DMS 273 treated with DMSO at 0.1 percent for 48 hours (cell line): ENCODE measurements around the gene EIF1B.
A peak's percentile ranks its signal among the peaks of the same experiment; 100 is the strongest.
"Not testable (repeated sequence)": the region's sequence is repeated elsewhere in the genome, so short reads cannot be mapped to it uniquely, and the experiment has no call there.

Experiments
- DNase-seq: peaks from one replicate; lab custom pipeline; 2025; lab: John Stamatoyannopoulos, UW

The EIF1B gene

GRCh38 chr3:40309418-40309924 is at the start of gene EIF1B:
EIF1B (plus strand) TSS chr3:40309707; CDS start chr3:40309942, 235 bp downstream.
- peak; percentile 79 for DNase-seq

- DNase-seq, result no peak
Measured at GRCh38 chr3:40262331-40262730, 47.2 kb upstream of the EIF1B start.

DNA sequence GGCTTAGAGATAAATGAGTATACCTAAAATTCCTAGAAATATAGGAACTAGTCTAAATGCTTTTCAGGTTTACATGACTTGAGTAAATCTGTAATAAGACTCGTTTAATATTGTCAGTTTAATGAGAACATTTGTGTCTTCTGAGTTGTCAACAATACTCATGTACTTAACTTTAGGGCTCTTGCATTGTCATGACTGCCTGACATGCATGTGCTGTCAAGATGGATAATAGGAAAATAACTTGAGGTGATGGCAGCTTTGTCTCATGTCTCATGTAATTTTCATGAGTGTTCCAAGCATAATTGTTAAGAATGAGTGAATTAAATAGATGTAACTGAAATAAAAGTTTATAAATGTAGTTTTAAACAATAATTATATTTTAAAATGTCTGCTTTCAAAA is 45.1 kb upstream of the EIF1B start:
- DNase-seq, result no peak

DNA sequence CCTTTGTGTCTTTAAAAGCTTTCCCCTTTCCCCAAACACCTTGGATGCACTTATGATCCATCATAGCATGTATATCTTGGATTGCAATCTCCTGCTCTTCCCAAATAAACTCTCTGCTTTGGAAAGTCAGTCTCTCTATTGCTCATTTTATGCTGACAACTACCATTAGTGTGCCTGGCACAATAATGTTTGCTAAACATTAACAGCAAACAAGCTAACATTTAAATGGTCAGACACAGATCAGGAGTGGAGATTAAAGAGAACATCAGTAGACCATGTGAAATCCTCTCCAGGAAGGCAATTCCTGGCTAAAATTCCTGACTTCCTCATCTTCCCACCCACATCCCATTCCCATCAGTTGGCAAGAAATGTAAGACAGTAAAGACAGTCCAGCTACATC is 44.3 kb upstream of the EIF1B start:
- no peak for DNase-seq

GRCh38 chr3:40267937-40268724 is 41.4 kb upstream of the EIF1B start:
- peak; percentile 23 for DNase-seq

DNA sequence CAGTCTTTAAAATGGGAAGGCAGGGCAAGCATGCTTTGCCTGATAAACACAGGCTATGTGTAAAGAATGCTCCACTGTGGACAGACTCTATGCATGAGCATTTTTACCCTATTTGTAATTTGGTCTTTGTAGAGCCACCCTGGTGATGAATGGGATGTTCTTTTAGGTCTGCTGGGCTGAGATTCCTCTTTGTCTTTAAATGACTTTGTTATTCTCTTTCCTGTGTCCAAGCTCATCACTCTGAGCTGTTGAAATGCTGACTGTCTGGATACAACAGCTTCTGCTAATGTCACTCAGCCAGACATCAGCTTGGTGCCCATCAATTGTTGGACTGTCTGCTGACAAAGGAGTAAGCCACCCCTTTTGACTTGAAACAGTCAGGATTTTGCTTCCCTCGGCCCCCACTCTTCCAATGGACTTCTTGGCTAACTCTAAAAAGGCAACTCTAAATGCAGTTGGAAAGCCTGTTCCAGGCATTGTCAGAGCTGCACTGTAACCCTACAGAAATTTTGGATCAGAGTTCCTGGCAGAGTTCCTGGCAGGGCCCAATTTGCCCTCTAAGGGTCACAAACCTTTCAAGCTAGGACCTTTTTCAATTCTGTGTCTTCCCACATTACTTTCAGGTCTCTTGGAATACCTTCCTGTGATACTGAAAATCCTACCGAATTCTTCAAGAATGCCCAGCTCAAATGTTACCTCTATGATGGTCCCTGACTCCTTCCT is 40.5 kb upstream of the EIF1B start:
- no peak for DNase-seq

- no peak for DNase-seq
Measured at GRCh38 chr3:40278791-40279190, 30.7 kb upstream of the EIF1B start.

GRCh38 chr3:40281995-40282394 is 27.5 kb upstream of the EIF1B start:
- DNase-seq, result no peak

DNA sequence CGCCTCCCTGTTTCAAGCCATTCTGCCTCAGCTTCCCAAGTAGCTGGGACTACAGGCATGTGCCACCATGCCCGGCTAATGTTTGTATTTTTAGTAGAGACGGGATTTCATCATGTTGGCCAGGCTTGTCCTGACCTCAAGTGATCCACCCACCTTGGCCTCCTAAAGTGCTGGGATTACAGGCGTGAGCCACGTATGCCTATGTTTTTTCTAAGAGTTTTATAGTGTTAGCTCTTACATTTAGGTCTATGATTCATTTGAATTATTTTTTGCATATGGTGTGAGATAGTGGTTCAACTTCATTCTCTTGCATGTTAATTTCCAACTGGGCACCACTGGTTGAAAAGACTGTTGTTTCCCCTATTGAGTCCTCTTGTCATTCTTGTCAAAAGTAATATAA is 26.4 kb upstream of the EIF1B start:
- not testable (repeated sequence) for DNase-seq

DNA sequence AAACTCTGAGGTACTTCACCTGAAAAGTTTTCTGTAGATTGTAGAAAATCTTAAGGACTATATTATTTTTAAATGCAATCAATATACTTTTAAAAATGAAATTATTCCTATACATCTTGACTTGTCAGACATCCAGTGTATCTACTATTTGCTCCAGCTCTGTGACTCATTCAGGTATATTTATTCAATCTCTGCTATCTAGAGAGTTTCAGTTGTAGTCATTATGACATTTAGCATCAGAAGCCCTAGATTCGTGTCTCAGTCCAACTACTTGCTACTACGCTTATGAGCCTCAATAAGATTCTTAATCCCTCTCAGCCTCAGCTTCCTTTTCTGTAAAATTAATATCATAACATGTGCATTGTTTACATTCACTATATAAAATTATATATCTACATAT is 22.3 kb upstream of the EIF1B start:
- DNase-seq, result no peak

DNA sequence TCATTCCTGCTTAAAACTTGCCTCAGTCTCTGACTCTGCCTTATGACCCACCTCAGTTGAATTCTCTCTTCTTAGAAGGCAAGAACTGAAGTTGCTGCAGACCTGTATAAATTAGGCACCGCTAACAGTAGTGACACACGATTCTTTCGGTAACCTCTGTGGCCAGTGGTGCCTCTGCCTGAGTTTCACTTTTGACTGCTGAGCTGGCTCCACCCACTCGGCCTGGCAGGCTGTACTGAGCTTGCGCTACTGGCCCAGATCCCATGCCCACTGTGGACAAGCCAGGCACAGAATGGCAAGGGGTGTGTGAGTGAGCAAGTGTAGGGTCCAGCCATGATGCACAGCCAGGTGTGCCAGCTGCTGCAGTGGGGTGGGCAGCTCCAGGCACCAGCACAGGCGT is 19.1 kb upstream of the EIF1B start:
- DNase-seq, result no peak

DNA sequence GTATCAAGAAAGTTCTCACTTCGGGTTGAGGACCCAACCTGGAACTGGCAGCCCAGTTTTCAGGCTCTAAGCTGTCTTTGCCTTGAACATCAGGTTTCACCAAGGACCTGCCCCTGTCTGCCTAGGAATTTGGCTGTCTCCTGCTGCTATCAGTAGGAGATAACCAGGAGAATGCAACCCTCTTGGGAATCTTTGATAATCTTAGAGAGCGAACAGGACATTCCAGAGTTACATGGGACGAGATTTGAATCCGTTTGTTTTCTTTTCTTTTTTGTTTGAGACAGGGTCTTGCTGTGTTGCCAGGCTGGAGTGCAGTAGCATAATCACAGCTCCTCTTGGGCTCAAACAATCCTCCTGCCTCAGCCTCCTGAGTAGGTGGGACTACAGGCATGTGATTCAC is 18.0 kb upstream of the EIF1B start:
- no peak for DNase-seq

GRCh38 chr3:40292637-40293349 is 16.7 kb upstream of the EIF1B start:
- DNase-seq, result no peak

GRCh38 chr3:40294434-40294833 is 15.1 kb upstream of the EIF1B start:
- no peak for DNase-seq

GRCh38 chr3:40298075-40298474 is 11.4 kb upstream of the EIF1B start:
- DNase-seq, result no peak

GRCh38 chr3:40299130-40299720 is 10.3 kb upstream of the EIF1B start:
- DNase-seq, result no peak

- no peak for DNase-seq
Measured at GRCh38 chr3:40299721-40300335, 9.7 kb upstream of the EIF1B start.

GRCh38 chr3:40302784-40303183 is 6.7 kb upstream of the EIF1B start:
- DNase-seq, result no peak

- DNase-seq, result no peak
Measured at GRCh38 chr3:40304352-40304751, 5.2 kb upstream of the EIF1B start.

GRCh38 chr3:40306336-40306735 is 3.2 kb upstream of the EIF1B start:
- DNase-seq, result no peak

DNA sequence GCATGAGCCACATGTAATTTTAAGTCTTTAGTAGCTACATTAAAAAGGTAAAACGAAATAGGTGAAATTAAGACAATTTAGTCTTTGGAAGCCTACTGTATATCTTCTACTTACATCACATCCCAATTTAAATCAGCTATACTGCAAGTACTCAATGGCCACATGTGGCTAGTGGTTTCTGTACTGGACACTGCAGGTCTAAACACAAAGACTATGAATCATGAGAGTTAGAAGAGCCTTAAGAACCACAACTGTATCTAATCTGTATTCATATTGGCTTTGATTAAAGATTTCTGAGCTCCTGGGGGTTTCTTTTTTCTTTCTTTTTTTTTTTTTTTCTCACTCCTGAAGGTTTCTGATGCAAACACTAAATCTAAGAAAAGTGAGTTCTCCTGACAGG is 2.3 kb upstream of the EIF1B start:
- no peak for DNase-seq
